Measurements from ENCODE around the gene HTT.
"Not testable (repeated sequence)": the region's sequence is repeated elsewhere in the genome, so short reads cannot be mapped to it uniquely, and the experiment has no call there.

The HTT gene

DNA sequence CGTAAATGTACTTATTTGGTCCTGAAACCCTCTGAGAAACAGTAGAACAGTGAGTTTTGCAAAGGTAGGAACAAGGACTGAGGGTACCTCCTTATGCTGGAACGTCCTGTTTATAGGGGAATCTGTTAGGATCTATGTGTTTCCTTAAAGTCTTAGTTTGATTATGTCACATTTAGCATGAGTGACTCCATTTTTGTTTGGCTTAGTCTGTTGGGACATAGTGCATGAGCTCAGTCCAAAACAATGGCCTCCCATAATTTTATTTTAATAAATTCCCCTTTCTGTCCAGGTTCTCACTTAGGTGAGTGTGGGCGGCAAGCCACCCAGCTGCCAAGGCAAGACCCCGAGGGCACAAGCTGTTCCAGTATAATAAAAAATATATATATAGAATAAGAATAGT lies 27.9 kb upstream of the HTT start:
- no peak for DNase-seq

DNA sequence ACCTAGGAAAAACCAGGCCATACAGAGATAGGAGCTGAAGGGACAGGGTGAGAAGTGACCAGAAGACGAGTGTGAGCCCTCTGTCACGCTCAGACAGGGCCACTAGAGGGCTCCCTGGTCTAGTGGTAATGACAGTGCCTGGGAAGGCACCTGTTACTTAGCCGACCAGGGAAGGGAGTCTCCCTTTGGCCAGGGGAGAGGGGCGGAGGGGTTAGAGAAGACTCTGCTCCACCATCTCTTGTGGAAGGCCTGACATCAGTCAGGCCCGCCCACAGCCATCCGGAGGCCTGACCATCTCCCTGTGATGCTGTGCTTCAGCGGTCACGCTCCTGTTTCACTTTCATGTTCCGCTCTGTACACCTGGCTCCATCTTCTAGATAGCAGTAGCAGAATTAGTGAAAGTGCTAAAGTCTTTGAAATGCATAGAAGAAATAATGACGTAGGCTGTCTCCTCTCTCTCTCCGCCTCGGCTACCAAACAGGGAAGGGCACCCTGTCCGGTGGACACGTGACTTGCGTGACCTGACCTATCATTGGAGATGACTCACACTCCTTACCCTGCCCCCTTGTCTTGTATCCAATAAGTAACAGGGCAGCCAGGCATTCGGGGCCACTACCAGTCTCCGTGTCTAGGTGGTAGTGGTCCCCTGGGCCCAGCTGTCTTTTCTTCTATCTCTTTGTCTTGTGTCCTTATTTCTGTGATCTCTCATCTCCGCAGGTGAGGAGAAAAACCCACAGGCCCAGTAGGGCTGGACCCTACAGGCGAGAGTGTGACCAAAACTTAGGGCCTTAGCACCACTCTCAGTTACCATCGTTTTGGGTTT lies 26.8 kb upstream of the HTT start:
- DNase-seq: peak; percentile 11 to 48

DNA sequence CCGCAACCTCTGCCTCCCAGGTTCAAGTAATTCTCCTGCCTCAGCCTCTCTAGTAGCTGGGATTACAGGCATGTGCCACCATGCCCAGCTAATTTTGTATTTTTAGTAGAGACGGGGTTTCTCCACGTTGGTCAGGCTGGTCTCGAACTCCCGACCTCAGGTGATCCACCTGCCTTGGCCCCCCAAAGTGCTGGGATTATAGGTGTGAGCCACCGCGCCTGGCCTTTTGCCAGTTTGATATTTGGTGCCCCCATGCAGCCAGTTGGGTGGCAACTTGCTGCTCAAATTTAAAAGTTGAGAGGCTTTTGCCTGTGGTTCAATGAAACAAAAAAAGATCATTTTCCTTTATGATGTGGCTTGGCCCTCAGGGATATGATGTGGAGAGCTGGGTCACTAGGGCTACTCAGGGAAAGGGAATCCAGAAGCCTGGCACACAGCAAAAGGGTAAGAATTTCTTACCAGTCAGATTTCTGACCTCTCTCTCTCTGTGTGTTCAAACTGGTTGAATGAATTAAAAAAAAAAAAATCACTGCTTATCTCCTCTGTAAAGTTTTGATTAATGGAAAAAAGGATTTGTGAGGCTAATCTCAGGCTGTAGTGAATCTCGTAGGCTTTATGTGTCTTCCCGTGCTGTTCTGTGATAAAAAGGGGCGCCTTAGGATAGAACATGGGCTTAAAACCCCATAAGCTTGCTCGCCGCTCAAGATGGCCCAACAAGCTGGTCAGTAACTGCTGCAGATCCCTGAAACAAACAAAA lies 23.2 kb upstream of the HTT start:
- DNase-seq: not testable (repeated sequence)

DNA sequence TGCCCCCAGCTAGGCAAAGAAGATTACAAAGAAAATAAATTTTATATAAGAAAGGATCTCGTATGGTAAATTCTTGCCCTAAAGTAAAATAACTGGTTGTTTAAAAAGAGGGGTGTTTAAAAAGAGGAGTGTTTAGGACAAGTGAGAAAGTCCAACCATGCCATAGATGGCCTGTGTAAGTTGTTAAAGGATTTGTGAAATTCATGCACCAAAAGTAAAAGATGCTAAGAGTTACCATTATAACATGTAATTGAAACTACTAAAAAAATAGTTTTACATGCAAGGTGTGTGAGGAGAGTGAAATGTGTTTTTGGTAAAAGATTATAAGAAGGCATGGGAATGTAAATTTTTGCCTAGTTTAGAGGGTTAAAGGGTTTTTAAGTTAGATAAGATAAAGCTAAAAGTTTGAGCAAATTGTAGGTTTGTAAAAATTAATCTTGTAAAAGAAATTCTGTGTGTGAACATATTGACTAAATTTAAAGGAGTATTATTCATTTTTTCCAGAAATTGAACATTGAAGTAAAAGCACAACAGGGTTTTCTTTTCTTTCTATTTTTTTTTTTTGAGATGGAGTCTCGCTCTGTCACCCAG lies 20.2 kb upstream of the HTT start:
- no peak for DNase-seq

DNA sequence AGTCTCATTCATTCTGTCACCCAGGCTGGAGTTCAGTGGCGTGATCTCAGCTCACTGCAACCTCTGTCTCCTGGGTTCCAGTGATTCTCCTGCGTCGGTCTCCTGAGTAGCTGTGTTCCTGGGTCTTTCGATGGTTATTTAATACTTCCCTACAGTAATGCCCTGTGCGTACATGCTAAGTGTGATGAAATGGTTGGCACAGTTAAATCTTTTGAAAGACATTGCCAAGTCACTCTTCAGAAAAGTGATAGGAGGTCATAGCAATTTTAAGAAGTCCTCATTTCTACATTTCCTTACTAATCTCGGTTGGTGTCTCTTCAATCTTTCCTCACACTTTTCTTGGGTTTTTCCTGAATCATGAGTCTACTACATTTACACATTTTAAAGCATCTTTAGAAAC lies 14.5 kb upstream of the HTT start:
- no peak for DNase-seq

GRCh38 chr4:3060946-3061345 lies 13.5 kb upstream of the HTT start:
- DNase-seq: no peak

DNA sequence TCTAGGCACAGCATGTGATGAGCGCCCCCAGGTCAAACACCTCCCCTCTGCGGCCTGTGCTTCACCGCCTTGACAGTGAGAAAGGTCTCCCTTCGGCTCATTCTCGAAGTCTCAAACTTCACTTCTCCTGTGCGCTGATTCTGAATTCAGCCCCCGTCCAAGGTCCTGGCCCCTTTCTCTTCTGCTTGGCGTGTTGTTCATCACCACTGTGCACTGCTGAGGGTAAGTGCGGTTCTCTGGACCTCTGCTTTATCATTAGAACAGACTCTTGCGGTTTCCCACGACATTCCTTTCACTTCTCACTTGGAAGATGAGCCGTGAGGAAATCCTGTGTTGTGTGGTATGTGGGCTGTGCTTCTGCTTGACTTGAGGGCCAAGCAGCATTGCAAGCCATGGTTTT lies 12.0 kb upstream of the HTT start:
- no peak for DNase-seq

- no peak for DNase-seq
These were observed 8.9 kb upstream of the HTT start for GRCh38 chr4:3065551-3065950.

DNA sequence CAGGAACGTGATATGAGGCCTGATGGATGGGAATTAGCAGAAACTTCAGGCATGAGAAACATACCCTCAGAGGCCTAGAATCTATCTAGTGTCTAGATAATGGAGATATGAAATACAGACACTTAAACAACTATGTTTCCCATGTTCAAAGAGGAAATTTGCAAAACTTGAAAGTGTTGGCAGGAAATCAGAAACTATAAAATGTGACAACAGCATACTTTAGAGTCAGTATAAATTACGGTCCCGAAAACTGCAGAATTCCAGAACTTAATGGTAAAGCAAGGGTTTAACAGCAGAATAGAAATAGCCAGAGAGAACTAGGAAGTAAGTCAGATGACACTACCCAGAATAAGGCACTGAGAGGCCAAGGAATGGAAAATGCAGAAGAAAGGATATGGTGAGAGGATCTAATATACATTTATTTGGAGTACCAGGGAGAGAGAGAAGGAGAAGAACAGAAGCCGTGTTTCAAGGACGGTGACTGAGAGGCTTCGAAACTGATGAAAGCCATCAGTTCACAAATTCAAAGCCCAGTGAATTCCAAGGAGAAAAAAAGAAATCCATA lies 7.6 kb upstream of the HTT start:
- no peak for DNase-seq

DNA sequence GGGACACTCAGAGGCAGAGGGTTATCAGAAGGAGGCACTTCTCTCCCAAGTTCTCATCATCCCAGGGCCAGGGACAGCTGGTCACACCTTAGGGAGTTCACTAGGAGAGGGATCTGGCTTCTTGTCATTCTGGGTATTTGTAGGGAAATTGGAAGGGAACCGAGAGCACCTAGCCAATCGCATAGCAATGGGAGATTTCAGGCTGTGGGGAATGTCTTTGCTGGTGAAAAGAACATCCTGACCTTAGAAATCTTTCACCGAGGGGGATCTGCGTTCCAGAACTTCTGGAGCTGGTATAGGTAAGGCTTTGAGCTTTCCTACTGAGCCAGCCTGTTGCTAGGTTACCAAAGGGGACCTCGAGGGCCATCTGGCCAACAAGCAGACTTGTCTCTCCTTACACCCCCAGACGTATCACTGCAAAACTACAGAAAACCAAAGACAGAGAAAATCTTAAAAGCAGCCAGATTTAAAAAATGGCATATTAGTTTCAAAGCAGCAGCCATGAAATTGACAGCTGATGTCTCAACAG lies 6.9 kb upstream of the HTT start:
- DNase-seq: no peak

GRCh38 chr4:3069661-3070199 lies 4.8 kb upstream of the HTT start:
- no peak for DNase-seq

GRCh38 chr4:3070709-3071500 lies 3.6 kb upstream of the HTT start:
- no peak for DNase-seq

DNA sequence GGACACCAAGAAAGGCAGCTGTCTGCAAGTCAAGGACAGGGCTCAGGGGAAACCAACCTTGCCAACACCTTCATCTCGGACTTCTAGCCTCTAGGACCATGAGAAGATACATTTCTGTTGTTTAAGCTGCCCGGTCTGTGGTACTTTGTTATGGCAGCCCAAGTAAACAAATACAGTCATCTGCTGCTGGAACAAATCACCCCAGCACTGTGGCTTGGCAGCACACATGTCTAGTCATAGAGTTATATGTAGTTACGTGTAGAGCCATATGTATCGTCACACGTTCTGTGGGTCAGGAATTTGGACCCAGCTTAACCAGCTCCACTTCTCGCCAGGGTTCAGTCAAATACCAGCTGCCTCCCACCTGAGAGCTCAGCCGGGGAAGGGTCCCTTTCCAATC lies 2.7 kb upstream of the HTT start:
- DNase-seq: no peak

GRCh38 chr4:3073158-3074077 lies 1.1 kb upstream of the HTT start:
- DNase-seq: no peak

GRCh38 chr4:3074846-3075651 lies 568 bp downstream of the HTT start:
- peak; percentile 4 to 64 for DNase-seq

DNA sequence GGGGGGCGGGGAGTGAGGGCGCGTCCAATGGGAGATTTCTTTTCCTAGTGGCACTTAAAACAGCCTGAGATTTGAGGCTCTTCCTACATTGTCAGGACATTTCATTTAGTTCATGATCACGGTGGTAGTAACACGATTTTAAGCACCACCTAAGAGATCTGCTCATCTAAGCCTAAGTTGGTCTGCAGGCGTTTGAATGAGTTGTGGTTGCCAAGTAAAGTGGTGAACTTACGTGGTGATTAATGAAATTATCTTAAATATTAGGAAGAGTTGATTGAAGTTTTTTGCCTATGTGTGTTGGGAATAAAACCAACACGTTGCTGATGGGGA lies 1.1 kb downstream of the HTT start:
- DNase-seq: no peak

- DNase-seq: no peak
These were observed 3.3 kb downstream of the HTT start for GRCh38 chr4:3077796-3078195.

GRCh38 chr4:3079694-3080123 lies 5.2 kb downstream of the HTT start:
- no peak for DNase-seq

GRCh38 chr4:3082925-3083515 lies 8.5 kb downstream of the HTT start:
- no peak for DNase-seq

DNA sequence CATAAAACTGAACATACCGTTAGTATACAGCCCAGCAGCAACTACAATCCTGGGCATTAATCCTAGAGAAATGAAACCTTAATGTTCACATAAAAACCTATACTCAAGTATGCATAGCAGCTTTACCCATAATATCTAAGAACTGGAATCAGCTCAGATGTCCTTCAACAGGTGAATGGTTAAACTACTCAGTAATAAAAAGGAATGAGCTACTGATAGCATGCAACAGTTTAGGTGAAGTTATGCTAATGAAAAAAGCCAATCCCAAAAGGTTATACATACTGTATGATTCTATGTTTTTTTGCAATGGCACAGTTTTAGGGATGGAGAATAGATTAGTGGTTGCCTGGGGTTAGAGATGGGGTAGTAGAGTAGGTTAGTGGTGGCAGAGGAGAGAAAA lies 9.3 kb downstream of the HTT start:
- no peak for DNase-seq

Data from SW 1271 (cell line).